Measurements from ENCODE around the gene TMA7B.
"Not testable (repeated sequence)": the region's sequence is repeated elsewhere in the genome, so short reads cannot be mapped to it uniquely, and the experiment has no call there.

Gene TMA7B

DNA sequence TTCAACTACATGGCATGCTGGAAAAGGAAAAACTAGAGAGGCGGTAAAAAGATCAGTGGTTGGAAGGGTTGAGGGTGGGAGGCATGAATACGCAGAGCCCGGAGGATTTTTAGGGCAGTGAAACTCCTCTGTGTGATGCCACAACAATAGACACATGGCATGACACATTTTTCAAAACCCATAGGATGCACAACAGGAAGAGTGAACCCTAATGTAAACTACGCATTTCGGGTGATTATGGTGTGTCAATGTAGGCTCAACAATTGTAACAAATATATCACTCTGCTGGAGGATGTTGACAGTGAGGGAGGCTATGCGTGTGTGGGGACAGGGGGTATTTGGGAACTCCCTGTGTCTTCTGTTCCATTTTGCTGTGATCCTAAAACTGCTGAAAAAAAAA is 18.9 kb downstream of the TMA7B start:
- in situ Hi-C loops (cut with HindIII; ENCODE audit: low sequenced_read_pairs): no loop called here

DNA sequence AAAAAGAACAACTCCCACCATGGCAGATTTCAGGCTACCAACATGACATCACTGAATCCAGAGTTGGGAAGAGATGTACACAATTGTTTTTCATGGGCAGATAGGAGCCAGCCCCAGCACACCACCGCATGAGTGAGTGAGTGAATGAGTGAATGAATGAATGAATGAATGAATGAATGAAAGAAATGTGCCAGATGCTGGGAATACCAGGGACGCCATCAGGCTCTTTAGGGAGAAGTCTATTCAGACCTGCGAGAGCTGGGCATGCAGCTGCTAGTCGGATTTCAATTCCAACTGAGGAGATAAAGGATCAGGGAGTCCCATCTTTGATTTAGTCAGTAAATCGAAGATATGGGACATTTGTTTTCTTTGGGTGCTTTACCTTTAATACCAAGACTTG is 19.3 kb downstream of the TMA7B start:
- in situ Hi-C loops (cut with HindIII; ENCODE audit: low sequenced_read_pairs): no loop called here

DNA sequence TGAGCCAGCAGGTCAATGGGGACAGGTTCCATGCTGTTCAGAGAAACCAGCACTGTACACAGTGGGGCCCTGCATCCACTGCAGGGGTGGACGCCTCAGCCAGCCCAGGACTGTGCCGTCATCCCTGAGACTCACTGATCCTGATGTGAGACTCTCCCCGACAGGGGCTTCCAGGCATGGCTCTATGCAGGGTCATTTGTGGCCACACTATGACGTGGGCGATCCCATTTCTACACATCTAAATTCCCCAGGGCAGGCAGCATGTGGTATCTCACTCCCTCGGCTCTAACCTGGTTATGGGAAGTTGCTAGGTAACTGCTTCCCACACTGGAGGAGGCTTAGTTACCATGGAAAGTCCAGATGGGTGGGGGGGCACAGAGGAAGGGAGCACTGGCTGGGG is 20.4 kb downstream of the TMA7B start:
- in situ Hi-C loops (cut with HindIII; ENCODE audit: low sequenced_read_pairs): no loop called here

DNA sequence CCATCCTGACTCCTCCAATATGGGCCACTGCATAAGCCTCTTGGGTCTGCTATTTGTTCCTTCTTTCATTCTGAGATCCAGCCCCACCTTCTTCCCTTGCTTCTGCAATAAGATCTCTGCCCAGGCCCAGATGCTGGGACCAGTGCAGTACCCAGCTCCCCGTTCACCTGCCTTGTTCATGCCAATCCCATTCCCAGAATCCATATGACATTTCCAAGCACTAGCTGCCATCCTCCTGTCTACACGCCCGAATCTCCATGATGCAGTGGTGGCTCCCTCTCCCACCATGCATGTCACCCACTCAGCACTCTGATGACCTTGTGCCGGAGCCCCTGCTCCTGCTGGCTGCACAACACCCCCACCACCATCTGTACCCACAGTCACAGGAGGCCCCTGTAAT is 23.1 kb downstream of the TMA7B start:
- in situ Hi-C loops (cut with HindIII; ENCODE audit: low sequenced_read_pairs): no loop called here

DNA sequence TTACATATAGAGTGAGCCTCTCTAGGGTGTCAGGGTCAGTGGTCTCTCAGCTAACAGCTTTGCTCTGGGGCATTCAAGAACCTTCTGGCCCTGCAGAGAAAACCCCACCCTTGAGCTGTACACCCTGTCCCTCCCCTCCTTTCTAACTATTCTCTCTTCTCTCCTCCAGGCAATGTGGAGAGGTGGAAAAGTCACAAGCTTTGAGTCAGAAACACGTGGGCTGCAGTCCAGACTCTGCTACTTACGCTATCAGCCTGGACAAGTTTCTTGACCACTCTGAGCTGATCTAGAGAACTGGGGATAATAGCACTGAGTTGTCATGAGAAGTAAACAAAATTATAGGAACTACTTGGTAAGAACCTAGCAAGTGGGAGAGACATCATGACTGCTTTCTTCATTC is 23.8 kb downstream of the TMA7B start:
- in situ Hi-C loops (cut with HindIII; ENCODE audit: low sequenced_read_pairs): no loop called here

DNA sequence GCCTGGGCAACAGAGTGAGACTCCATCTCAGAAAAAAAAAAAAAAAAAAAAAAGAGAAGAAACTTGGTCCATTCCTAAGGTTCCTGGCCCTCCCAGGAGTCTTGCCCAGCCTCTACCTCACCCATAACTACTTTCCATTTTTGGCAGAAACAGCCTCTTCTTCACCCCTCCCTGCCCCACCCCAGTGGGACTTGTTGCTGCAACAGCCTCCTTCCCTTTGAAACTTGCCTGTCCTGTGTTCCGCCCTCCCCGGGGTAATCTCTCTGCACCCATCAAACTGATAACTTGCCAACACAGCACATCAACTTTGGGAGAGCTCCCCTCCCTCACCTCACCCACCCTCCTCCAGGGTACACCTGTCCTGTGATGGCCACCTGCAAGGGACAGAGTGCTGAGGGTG is 24.5 kb downstream of the TMA7B start:
- in situ Hi-C loops (cut with HindIII; ENCODE audit: low sequenced_read_pairs): no loop called here

DNA sequence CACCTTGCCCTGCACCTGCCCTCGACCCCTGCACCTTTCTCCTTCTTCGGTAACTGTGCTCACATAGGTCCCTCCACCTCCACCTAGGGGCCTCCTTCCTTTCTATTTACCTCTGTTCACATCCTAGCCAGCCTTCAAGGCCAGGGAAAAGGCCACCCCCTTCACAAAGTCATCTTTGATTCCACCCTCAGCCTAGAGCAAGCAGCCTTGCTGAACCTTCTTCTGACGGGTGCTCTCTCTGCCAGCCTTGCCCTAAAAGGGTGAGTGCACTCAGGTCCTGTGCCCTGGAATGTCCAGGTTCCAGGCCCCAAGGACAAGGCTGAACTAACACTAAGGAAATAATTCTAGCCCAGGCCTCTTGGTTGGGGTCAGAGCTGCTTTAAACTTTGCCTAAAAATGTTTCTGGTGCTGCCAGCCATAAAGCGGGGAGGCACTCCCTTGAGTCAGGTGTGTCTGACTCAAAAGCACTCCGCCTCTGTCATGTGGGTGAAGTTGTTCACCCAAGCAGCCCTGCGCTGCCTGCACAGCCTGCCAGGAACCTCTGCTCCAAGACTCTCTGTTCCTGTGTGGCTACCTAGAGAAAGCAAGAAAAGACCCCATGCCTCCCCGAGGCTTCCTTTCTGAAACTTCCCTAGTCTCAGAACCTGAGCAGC is 25.3 kb downstream of the TMA7B start:
- in situ Hi-C loops (cut with HindIII; ENCODE audit: low sequenced_read_pairs): no loop called here

DNA sequence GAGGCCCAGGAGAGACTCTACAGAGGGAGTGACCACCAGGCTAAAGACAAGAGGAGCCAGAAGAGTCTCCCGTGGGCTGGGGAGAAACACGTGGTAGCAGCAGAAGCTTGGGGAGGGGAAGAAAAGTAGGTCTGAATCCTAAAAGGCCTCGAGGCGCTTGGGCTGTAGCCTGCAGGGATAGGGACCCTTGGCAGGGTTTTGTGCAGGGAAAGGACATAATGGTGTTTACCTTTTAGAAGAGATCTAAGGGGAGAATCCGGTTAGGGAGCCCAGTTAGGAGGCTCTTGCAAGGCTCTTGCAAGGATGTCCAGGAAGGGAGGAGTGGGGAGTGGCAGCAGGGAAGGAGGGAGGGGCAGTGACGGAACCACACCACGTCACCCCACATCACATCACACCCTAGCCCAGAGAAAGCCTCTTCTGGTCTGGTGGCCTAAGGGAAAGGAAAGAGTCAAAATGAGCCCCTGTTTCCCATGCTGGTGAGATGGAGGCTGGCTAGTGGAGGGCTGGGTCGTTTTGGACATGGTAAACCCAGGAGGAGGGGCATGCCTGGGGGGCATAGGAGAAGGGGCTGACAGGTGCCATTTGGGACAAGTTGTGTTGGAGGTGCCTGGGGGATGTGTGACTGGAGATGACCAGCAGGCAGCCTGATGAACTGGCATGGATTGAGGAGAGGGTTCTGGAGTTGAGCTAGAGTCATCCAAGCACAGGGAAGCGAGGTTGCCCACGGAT is 28.4 kb downstream of the TMA7B start:
- in situ Hi-C loops (cut with HindIII; ENCODE audit: low sequenced_read_pairs): no loop called here

DNA sequence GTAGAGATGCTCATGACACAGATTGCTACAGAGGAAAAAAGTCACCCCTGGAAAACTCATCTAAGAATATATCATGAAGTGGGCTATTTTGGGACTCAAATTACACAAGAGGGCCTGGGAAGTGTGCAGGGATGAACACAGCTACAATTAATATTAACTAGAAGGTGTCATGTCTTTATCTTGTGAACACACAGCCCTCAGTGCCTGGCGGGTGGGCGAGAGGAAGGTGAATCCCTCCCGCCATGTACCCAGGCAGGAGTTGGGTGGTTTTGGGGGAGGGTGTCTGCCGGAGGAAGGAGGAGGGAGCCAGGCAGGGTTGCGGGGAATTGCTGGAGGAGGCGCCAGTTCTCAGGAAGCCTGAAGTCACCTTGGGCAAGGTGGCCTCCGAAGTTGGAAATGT is 29.4 kb downstream of the TMA7B start:
- in situ Hi-C loops (cut with HindIII; ENCODE audit: low sequenced_read_pairs): no loop called here

DNA sequence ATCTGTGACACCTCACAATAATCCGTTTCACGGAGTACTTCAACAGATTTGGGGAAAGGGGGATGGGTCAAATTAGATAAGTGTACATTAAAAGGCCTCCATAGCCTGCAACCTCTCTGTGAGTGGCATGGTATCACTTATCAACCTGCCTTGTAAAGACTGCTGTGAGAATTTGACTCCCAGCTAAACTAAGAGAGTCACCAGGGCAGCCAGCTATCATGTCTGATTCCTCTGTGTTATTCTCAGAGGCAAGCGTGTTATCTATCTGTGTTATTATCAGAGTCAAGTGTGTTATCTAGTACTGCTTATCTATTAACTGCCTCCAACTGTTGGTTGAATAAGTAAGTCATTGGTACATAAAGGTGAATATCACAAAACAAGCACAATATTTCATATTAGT is 30.5 kb downstream of the TMA7B start:
- in situ Hi-C loops (cut with HindIII; ENCODE audit: low sequenced_read_pairs): no loop called here

DNA sequence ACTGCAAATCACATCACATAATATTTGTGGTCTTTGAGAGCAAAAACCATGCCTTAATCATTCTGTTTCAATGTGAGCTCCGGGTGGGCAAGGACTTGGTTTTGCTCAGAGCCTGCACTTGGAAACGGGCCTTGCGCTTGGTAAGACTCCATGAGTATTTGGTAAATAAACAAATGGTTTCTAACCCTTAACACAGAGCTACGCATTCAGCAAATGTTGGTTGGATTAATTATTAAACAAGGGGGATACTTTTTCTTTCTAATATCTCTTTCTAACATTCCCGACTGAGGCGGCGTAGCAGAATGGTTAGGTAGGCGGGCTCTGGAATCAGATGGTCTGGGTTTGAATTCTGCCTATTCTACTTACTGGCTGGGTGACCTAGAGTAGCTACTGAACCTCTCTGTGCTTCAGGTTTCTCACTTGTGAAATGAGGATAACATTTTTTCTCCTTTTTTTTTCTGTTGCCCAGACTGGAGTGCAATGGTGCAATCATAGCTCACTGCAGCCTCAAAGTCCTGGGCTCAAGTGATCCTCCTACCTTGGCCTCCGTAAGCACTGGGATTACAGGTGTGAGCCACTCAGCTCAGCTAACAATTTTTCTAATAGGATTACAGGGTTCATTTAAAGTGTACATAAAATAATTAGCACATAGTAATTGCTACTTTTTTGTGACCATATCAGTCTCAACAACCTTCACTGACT is 31.1 kb downstream of the TMA7B start:
- in situ Hi-C loops (cut with HindIII; ENCODE audit: low sequenced_read_pairs): no loop called here

DNA sequence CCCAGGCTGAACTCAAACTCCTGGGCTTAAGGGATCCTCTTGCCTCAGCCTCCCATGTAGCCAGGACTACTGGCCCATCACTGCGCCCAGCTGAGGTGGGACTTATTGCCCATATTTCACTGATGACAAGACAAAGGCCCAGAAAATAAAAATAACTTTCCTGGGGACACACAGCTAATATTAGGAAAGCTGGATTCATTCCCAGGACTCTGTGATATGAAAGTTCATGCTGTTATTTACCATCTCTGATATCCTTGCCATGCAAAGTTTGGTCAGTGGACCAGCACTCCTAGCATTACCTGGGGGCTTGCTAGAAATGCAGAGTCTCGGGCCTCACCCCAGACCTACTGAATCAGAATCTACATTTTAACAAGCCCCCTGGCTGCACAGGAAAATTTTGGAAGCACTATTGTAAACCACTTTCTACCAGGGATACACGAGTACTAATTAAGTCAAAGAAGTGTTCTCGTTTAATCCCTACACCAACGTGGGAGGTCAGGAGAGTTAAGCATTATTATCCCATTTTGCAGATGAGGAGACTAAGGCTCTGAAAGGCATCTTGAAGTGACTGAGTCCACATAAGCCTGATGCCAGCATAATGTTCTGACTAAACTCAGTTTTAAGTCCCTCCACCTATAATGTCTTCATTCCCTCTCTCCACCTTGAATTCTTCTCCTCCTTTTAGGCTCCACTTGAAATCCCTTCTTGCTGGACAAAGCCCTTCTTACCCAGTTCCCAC is 32.1 kb downstream of the TMA7B start:
- in situ Hi-C loops (cut with HindIII; ENCODE audit: low sequenced_read_pairs): no loop called here

DNA sequence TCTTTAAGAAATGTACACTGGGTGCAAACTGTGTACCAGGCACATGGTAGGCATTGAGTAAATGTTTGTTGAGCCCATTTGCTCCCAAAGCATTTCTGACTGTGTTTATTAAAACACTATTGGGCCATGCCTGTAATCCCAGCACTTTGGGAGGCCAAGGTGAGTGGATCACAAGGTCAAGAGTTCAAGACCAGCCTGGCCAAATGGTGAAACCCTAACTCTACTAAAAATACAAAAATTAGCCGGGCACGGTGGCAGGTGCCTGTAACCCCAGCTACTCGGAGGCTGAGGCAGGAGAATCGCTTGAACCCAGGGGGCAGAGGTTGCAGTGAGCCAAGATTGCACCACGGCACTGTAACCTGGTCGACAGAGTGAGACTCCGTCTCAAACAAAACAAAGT is 32.7 kb downstream of the TMA7B start:
- in situ Hi-C loops (cut with HindIII; ENCODE audit: low sequenced_read_pairs): not testable (repeated sequence)

DNA sequence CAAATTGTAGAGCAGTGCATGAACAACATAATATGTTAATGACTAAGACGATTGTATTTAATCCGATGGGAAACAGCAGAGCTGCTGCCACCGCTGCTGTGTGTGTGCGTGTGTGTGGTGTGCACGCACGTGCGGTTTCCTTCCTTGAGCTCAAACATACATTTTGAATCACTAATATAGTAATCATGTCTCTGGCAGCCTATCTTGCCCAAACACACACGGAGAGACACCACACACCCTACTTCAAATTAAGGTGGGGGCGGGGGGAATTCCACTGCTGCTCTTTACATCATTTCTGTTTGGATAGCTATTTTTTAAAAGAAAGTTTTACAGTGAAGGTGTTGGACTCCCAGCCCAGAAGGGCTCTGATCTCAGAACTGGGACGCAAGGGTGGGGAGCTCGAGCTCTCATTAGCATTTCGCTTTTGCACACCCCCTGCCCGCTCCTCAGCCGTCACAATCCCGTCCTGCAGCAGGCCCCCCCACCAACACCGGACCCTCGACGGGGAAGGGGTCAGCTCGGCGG is 33.9 kb downstream of the TMA7B start:
- in situ Hi-C loops (cut with HindIII; ENCODE audit: low sequenced_read_pairs): no loop called here

DNA sequence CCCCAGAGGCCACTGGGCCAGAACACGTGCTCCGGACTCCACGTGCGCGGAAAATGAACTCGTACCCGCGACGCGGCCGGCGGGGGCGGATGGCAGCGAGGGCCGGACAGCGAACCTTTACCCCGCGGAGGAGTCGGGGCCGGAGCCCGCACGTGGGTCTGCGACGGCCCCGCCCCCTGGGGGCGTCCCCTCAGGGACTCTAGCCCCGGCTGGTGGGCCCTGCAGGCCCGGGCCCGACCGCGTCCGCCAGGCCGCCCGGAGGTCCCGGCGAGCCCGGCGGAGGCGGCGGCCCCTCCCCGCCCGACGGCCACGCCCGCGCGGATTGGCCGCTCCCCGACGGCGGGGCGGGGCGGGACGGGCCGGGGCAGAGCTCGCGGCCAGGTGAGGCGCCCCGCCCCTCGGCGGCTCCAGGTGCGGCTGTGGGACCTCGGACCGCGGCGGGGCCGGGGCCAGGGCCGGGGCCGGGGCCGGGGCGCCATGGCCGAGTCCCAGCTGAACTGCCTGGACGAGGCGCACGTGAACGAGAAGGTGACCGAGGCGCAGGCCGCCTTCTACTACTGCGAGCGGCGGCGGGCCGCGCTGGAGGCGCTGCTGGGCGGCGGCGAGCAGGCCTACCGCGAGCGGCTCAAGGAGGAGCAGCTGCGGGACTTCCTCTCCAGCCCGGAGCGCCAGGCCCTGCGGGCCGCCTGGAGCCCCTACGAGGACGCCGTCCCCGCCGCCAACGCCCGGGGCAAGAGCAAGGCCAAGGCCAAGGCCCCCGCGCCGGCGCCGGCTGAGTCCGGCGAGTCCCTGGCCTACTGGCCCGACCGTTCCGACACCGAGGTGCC is 34.6 kb downstream of the TMA7B start, which contains the start of gene FAM83F:
TSS of gene FAM83F (plus strand) at position 389 of the 827 bp plus-strand sequence. CDS start at position 478, 89 bp downstream.
- in situ Hi-C loops (cut with HindIII; ENCODE audit: low sequenced_read_pairs): no loop called here

DNA sequence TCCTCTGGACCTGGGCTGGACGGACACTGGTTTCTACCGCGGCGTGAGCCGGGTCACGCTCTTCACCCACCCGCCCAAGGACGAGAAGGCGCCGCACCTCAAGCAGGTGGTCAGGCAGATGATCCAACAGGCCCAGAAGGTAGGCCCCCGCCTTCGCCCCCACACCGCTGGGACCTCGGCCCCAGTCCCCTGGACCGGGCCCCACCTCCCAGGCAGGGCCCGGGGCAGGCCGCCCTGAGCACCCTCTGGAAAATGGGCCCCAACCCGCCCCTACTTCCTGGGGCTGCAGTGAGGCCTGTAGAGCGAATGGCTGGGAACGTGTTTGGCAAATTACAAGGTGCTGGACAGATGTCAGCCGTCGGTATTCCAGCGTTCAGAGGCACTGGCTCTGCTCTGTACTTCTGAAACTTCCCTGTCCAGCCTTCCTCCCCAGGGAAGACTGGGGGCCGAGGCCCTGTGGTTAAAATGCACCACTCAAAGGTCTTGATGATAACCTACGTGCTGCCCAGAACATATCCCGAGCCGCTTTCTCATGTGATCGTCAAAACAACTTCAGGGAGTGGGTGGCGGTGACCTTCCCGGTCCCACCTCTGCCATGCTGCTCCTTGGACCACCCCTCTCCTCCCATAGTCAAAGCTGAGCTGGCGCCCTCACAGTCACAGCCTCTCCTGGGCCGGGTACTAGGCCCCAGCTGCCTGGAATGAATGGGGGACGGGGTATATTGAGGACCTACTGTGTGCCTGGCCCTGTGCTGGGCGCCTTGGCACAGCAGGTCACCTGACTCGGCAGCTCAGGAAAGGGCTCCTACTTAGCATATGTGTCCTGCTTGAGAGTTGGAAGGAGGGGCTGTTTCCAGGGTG is 35.4 kb downstream of the TMA7B start:
- in situ Hi-C loops (cut with HindIII; ENCODE audit: low sequenced_read_pairs): no loop called here

DNA sequence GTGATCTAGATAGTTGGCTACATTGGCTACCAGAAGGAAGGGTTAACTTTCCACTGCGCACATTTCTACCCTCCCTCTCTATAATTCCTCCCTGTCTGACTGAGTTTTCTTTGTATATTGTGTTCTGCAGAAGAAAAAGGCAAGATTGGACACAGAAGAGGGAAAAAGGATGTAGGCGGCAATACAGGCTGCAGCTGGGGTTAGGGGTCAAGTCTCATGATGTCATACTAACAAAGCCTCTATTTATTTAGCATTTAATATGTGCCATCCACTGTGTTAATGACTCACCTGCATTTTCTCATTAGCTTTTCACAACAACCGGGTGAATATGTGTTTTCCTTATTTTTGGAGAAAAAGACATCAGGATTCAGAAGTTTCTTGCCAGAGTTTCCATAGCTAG is 36.5 kb downstream of the TMA7B start:
- in situ Hi-C loops (cut with HindIII; ENCODE audit: low sequenced_read_pairs): no loop called here

DNA sequence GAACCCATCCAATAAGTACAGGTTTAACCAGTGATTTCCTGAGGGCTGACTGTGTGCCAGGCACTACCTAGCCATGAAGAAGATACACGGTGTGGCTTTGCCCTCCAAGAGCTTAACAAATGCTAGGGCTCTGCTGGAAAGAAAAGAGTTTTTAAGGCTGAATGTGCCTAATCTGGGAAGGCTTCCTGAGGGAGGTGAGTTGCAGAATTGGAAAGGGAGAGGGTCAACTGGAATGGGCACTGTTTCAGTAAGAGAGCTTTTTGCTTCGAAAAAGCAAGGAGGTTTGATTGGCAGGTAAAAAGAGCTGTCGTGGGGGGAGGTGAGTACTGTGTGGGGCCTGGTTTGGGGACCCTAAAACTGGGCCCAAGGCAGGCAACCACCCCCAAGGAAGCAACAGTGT is 37.2 kb downstream of the TMA7B start:
- in situ Hi-C loops (cut with HindIII; ENCODE audit: low sequenced_read_pairs): no loop called here

DNA sequence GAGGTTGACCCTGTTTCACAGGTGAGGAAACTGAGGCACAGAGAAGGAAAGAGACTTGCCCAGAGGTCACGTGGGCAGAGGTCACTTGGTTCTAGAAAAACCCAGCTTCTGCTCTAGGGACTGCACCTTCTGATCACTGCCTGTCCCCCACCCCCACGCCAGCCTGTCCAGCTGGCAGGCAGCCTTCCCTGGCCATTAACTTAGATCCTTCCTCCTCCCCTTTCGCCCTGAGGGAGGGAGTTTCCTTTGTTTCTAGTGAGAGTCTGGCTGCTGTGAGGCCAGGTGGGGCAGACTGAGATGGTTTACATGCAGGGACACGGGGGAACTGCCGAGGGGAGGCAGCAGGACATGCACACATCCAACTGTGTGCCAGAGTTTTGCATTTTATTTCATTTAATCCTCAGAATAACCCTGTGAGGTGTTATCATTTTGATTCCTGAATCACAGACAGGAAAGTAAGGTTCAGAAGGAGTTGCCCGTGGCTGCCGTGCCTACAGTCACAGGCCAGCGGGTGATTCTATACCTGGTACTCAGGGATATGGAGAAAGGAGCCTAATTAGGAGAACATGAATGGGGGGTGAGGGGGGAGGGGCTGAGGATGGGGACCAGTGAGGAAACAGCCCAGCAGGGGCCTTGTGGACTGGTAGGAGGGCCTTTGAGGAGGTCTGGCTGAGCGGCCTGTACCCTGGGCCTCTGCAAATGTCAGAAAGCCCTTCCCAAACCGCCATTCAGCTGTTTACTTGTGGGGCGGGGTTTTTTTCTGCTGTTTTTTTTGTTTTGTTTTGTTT is 37.9 kb downstream of the TMA7B start:
- in situ Hi-C loops (cut with HindIII; ENCODE audit: low sequenced_read_pairs): no loop called here
